HCT116 (cell line): ENCODE data around the gene SOCS3. TPM values are rescaled to one million over a fixed set of nuclear protein-coding genes. Genes with fewer than 3 reads are reported as not detected.

ENCODE experiments used
- ATAC-seq: fragments of 200-7000 bp; cut with Tn5 transposase; 2 replicates; pipeline ENCODE4 v1.9.1; 2020; ENCODE audit warnings: mild to moderate bottlenecking, moderate library complexity
- BruUV-seq: library from RNA; stranded (reverse); fragments of 400-500 nt; replicated peaks from 2 replicates; lab custom pipeline; 2021; lab: Mats Ljungman, UMichigan
- CTCF ChIA-PET: fragments of 300-600 bp; sonication (Branson Sonifier 250); formaldehyde crosslinking; loops from one replicate; lab custom pipeline; 2021; ENCODE audit warnings: antibody characterized with exemption; lab: Charles Lee
- POLR2A ChIA-PET: fragments of 300-600, 350-600 bp; sonication (Branson Sonifier 250); formaldehyde crosslinking; loops from one replicate; lab custom pipeline; 2021; ENCODE audit warnings: antibody characterized with exemption; lab: Charles Lee
- RAD21 ChIA-PET, 2 experiments: fragments of 300-600 bp; sonication (Branson Sonifier 250); formaldehyde crosslinking; loops; one replicate each; lab custom pipeline; 2023; ENCODE audit warnings: low total read pairs in 2 of 2; ENCODE audit not compliant: uncharacterized antibody in 2 of 2, unreplicated experiment in 2 of 2, low non-redundant PET in 1 of 2; lab: Charles Lee
- DNase-seq: peaks from one replicate; pipeline ENCODE4 v3.0.0-alpha.2; 2010; ENCODE audit warnings: low read depth, low spot score
- H2AFZ ChIP-seq: fragments of 200-600 bp; shearing (Covaris generic), sonication (generic); 2 replicates; pipeline ENCODE4 v1.6.1; 2017; ENCODE audit warnings: low read depth, mixed run types, mixed read lengths, antibody characterized with exemption, low read length; ENCODE audit not compliant: poor library complexity, severe bottlenecking
- H3K27ac ChIP-seq: 2 replicates; pipeline ENCODE4 v1.5.1; 2012; ENCODE audit warnings: low read depth, low read length
- H3K27me3 ChIP-seq: fragments of 200-600 bp; sonication (generic); 2 replicates; pipeline ENCODE4 v1.6.1; 2016; ENCODE audit warnings: mixed run types, low read length, mixed read lengths; ENCODE audit not compliant: insufficient read depth
- H3K36me3 ChIP-seq, 2 experiments: fragments of 200-500 bp in 1 of 2; fragments of 200-600 bp in 1 of 2; sonication (Bioruptor generic) in 1 of 2; sonication (generic) in 1 of 2; 2 replicates each; pipeline versions ENCODE4 v1.5.1 to v1.6.1; 2014 to 2016; ENCODE audit warnings: low read length in 2 of 2, inconsistent platforms in 1 of 2, mixed read lengths in 1 of 2, mixed run types in 1 of 2; ENCODE audit not compliant: insufficient read depth in 2 of 2, control insufficient read depth in 1 of 2
- H3K4me1 ChIP-seq, 2 experiments: fragments of 200-600 bp in 1 of 2; sonication (generic) in 1 of 2; 2 replicates each; pipeline versions ENCODE4 v1.5.1 to v1.6.1; 2012 to 2017; ENCODE audit warnings: low read length in 2 of 2, inconsistent platforms in 1 of 2, mild to moderate bottlenecking in 1 of 2, mixed read lengths in 1 of 2, mixed run types in 1 of 2, moderate library complexity in 1 of 2; ENCODE audit not compliant: insufficient read depth in 2 of 2, control insufficient read depth in 1 of 2
- H3K4me2 ChIP-seq: fragments of 200-600 bp; sonication (generic); 2 replicates; pipeline ENCODE4 v1.6.1; 2017; ENCODE audit warnings: mixed run types, low read length, mixed read lengths
- H3K4me3 ChIP-seq, 2 experiments: fragments of 200-600 bp in 1 of 2; sonication (generic) in 1 of 2; replicated peaks in 1 of 2; 2 replicates each; pipeline ENCODE4 v1.5.1; 2011 to 2016; ENCODE audit warnings: low read length in 2 of 2, control low read depth in 1 of 2, low read depth in 1 of 2, mild to moderate bottlenecking in 1 of 2, mixed read lengths in 1 of 2, mixed run types in 1 of 2
- H3K79me2 ChIP-seq: fragments of 200-600 bp; sonication (generic); 2 replicates; pipeline ENCODE4 v1.6.1; 2017; ENCODE audit warnings: mild to moderate bottlenecking, mixed run types, low read length, moderate library complexity, mixed read lengths; ENCODE audit not compliant: insufficient read depth
- H3K9ac ChIP-seq: fragments of 200-600 bp; sonication (generic); 2 replicates; pipeline ENCODE4 v1.6.1; 2016; ENCODE audit warnings: low read length, mixed read lengths
- H3K9me2 ChIP-seq: fragments of 200-600 bp; sonication (generic), shearing (Covaris generic); 2 replicates; pipeline ENCODE4 v1.6.1; 2017; ENCODE audit warnings: mixed run types, mild to moderate bottlenecking, moderate library complexity; ENCODE audit not compliant: insufficient read depth
- H3K9me3 ChIP-seq, 2 experiments: fragments of 200-500 bp in 1 of 2; fragments of 200-600 bp in 1 of 2; sonication (Bioruptor generic) in 1 of 2; sonication (generic) in 1 of 2; 2 replicates each; pipeline ENCODE4 v1.6.1; 2014 to 2017; ENCODE audit warnings: low read length in 2 of 2, mixed read lengths in 2 of 2, inconsistent platforms in 1 of 2, low read depth in 1 of 2, mild to moderate bottlenecking in 1 of 2, mixed run types in 1 of 2, moderate library complexity in 1 of 2; ENCODE audit not compliant: control insufficient read depth in 1 of 2, insufficient read depth in 1 of 2
- H4K20me1 ChIP-seq: fragments of 200-600 bp; sonication (generic), shearing (Covaris generic); 2 replicates; pipeline ENCODE4 v1.6.1; 2017; ENCODE audit warnings: mixed run types, mild to moderate bottlenecking, moderate library complexity; ENCODE audit not compliant: insufficient read depth
- CBX3 ChIP-seq: IDR thresholded peaks from 2 replicates; pipeline ENCODE4 v1.6.1; 2012; ENCODE audit warnings: low read depth
- CEBPB ChIP-seq: IDR thresholded peaks from 2 replicates; pipeline ENCODE4 v1.6.1; 2012; ENCODE audit warnings: low read depth
- EGR1 ChIP-seq: IDR thresholded peaks from 2 replicates; pipeline ENCODE4 v1.6.1; 2012; ENCODE audit warnings: low read depth
- ELF1 ChIP-seq: IDR thresholded peaks from 2 replicates; pipeline ENCODE4 v1.6.1; 2012; ENCODE audit warnings: low read depth, borderline replicate concordance
- EZH2 ChIP-seq: fragments of 200-600 bp; sonication (generic); IDR thresholded peaks from 2 replicates; pipeline ENCODE4 v1.6.1; 2017; ENCODE audit warnings: antibody characterized with exemption, mixed run types
- FOSL1 ChIP-seq: IDR thresholded peaks from 2 replicates; pipeline ENCODE4 v1.6.1; 2012; ENCODE audit warnings: low read depth
- JUND ChIP-seq: IDR thresholded peaks from 2 replicates; pipeline ENCODE4 v1.6.1; 2012
- POLR2A ChIP-seq: IDR thresholded peaks from 2 replicates; pipeline ENCODE4 v1.7.0; 2011; ENCODE audit warnings: borderline replicate concordance; ENCODE audit not compliant: insufficient read depth, insufficient read length; ENCODE audit errors: extremely low read depth
- SP1 ChIP-seq: IDR thresholded peaks from 2 replicates; pipeline ENCODE4 v1.6.1; 2012; ENCODE audit warnings: low read depth
- SRF ChIP-seq: IDR thresholded peaks from 2 replicates; pipeline ENCODE4 v1.6.1; 2012; ENCODE audit warnings: low read depth
- YY1 ChIP-seq: IDR thresholded peaks from 2 replicates; pipeline ENCODE4 v1.6.1; 2011; ENCODE audit warnings: low read length, low read depth, moderate library complexity, mild to moderate bottlenecking; ENCODE audit not compliant: insufficient replicate concordance; ENCODE audit errors: extremely low read depth
- ZFX ChIP-seq: fragments of 450-650 bp; IDR thresholded peaks from 2 replicates; pipeline ENCODE4 v1.6.1; 2017
- intact Hi-C: fragments of 100-400 bp; cut with micrococcal nuclease; formaldehyde crosslinking; loops from 2 replicates; pipeline ENCODE4 v1.10.0; 2022
- total RNA-seq: library from RNA; stranded (reverse); gene quantifications from one replicate; pipeline ENCODE4 v1.2.1, GENCODE V29; 2021; ENCODE audit not compliant: unreplicated experiment
- TF ChIP-seq, protein P1 (sequence below): IDR thresholded peaks from 2 replicates; pipeline ENCODE4 v1.6.1; 2012
- TF ChIP-seq, protein P2 (sequence below), 3 experiments: fragments of 200-600 bp in 1 of 3; sonication (generic) in 1 of 3; IDR thresholded peaks in 2 of 3; conservative IDR thresholded peaks in 1 of 3; 2 replicates each; pipeline ENCODE4 v1.5.1; 2012 to 2017; ENCODE audit warnings: low read depth in 2 of 3, low read length in 2 of 3, antibody characterized with exemption in 1 of 3, borderline replicate concordance in 1 of 3, control low read depth in 1 of 3, mild to moderate bottlenecking in 1 of 3, mixed read lengths in 1 of 3, mixed run types in 1 of 3, moderate library complexity in 1 of 3; ENCODE audit not compliant: insufficient read depth in 1 of 3
- TF ChIP-seq, protein P3 (sequence below): IDR thresholded peaks from 2 replicates; pipeline ENCODE4 v1.6.1; 2012; ENCODE audit warnings: low read depth

Gene SOCS3
- total RNA-seq, 1 experiment from 2014 or later, result 26.7 TPM

DNA sequence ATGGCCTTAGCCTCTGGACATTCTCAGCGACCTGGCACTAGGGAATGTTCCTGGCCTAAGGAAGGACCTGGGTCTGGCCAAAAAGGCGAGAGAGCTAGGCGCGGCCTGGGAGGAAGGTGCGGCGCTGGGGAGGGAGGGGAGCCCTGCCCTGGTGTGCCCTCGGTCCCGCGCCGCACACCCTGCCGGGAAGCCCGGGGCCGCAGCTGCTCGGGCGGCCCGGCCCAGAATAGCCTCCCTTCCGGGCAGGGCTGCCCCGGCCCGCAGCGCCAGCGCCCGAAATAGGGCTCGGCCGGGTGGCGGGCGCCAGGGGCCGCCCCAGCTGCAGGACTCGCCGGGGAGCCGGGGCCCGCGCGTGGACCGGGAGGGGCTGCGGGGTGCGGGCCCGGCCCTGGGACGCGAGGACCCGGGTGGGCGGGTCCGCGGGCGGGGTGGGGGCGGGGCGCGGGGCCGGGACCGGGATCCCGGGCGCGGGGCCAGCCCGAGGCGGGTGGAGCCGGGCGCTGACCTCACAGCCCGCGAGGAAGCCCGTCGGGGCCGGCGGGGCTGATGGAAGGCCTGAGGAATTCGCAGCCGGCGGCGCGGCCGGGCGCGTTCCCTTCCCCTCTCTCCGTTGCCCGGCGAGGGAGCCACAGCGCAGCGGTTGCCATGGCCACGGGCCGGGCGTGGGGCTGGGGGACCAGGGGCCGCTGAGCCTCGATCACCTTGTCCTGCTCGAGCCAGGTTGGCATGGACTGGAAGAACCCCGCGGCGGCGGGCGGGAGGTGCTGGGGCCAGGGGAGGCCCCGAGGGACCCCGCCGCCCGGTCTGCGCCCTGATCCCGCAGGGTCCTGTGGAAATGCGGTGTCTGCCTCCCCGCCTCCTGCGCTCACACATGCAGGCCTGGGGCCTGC, 18.1 kb downstream of the SOCS3 start (continued):
- TF ChIP-seq, protein P1, sequence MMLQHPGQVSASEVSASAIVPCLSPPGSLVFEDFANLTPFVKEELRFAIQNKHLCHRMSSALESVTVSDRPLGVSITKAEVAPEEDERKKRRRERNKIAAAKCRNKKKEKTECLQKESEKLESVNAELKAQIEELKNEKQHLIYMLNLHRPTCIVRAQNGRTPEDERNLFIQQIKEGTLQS, result no peak
- TF ChIP-seq JUND (no peak), POLR2A (no peak), SRF (no peak), ELF1 (no peak), EGR1 (no peak), ZFX (peak; percentile 75; the same call in 1 of the 2 replicates)

DNA sequence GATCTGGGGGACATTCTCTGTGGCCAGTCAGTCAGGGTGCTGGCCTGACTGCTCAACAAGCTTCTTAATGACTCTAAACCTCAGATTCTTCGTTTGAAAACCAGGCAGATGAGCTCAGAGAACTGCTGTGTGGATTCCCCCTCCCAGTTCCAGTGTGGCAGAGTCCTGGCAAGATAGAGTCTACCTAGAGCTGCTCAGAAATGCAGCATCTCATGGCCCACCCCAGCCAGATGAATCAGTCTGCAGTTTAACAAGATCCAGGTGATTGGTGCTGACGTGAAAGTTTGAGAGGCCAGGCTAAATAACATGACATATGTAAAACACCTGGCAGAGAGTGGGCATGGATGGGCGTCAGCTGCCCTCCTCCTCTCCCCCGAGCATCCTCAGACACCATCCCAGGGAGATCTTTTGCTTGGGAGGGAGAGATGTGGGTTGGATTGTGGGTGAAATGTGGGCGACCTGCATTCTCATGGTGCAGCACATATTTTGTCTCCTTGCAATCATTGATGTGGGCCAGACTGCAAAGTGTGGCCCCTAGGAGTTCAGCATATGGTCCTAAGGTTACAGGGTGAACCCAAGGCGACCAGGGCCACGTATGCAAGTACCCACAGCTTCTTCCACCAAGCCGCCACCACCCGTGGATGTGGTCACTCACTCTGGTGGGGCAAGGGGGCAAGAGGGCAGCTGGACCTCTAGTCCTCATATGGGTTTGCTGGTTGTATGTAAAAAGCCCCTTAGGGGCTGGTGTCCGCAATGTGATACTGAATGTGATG, 19.5 kb downstream of the SOCS3 start:
- no peaks in the 10 kb centered on the region for H3K9me3 ChIP-seq
- no peak overlapping the region for H2AFZ ChIP-seq
- H3K9ac ChIP-seq, result peak overlapping the region; percentile 3
- H3K9me2 ChIP-seq, result no peaks in the 10 kb centered on the region
- H3K4me2 ChIP-seq, result peak overlapping the region; percentile 59; the same call in 1 of the 2 replicates
- CTCF ChIA-PET, result interaction anchor here (0.8 to 1.6 kb wide), 6 partner anchors 10 to 90 kb away, joined by 3 to 5 read pairs (median 4); no protein-coding TSS in a partner anchor
- ATAC-seq, result no peak
- no peaks in the 10 kb centered on the region for H4K20me1 ChIP-seq
- no peak for DNase-seq
- POLR2A ChIA-PET, result interaction anchor here (1.1 to 2.2 kb wide), 3 partner anchors 8 to 20 kb away, joined by 4 to 8 read pairs (median 6); partner anchors contain the start of gene SOCS3
- RAD21 ChIA-PET, result interaction anchor here in 1 of 2 experiments (0.6 to 1.1 kb wide), 2 partner anchors 11 to 255 kb away, joined by 3 to 4 read pairs; no protein-coding TSS in a partner anchor
- BruUV-seq, result no TSS peak
- no peaks in the 10 kb centered on the region for H3K36me3 ChIP-seq
- intact Hi-C loops, result no loop called here
- no peaks in the 10 kb centered on the region for H3K79me2 ChIP-seq
- H3K27ac ChIP-seq, result peak overlapping the region; percentile 98; the same call in 1 of the 2 replicates
- no peak overlapping the region for H3K4me3 ChIP-seq
- TF ChIP-seq CBX3 (no peak), SP1 (no peak), EZH2 (no peak), ZFX (no peak), POLR2A (no peak), YY1 (no peak), CEBPB (no peak), FOSL1 (no peak)
- TF ChIP-seq, protein P2, sequence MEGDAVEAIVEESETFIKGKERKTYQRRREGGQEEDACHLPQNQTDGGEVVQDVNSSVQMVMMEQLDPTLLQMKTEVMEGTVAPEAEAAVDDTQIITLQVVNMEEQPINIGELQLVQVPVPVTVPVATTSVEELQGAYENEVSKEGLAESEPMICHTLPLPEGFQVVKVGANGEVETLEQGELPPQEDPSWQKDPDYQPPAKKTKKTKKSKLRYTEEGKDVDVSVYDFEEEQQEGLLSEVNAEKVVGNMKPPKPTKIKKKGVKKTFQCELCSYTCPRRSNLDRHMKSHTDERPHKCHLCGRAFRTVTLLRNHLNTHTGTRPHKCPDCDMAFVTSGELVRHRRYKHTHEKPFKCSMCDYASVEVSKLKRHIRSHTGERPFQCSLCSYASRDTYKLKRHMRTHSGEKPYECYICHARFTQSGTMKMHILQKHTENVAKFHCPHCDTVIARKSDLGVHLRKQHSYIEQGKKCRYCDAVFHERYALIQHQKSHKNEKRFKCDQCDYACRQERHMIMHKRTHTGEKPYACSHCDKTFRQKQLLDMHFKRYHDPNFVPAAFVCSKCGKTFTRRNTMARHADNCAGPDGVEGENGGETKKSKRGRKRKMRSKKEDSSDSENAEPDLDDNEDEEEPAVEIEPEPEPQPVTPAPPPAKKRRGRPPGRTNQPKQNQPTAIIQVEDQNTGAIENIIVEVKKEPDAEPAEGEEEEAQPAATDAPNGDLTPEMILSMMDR (IDR thresholded peaks at IDR 0.05 in 2 of 3, conservative IDR thresholded peaks at IDR 0.05 in 1 of 3; ENCODE audit: borderline replicate concordance in 1 of 3, insufficient read depth in 1 of 3, low read depth in 2 of 3, low read length in 2 of 3), result no peak
- TF ChIP-seq, protein P3, sequence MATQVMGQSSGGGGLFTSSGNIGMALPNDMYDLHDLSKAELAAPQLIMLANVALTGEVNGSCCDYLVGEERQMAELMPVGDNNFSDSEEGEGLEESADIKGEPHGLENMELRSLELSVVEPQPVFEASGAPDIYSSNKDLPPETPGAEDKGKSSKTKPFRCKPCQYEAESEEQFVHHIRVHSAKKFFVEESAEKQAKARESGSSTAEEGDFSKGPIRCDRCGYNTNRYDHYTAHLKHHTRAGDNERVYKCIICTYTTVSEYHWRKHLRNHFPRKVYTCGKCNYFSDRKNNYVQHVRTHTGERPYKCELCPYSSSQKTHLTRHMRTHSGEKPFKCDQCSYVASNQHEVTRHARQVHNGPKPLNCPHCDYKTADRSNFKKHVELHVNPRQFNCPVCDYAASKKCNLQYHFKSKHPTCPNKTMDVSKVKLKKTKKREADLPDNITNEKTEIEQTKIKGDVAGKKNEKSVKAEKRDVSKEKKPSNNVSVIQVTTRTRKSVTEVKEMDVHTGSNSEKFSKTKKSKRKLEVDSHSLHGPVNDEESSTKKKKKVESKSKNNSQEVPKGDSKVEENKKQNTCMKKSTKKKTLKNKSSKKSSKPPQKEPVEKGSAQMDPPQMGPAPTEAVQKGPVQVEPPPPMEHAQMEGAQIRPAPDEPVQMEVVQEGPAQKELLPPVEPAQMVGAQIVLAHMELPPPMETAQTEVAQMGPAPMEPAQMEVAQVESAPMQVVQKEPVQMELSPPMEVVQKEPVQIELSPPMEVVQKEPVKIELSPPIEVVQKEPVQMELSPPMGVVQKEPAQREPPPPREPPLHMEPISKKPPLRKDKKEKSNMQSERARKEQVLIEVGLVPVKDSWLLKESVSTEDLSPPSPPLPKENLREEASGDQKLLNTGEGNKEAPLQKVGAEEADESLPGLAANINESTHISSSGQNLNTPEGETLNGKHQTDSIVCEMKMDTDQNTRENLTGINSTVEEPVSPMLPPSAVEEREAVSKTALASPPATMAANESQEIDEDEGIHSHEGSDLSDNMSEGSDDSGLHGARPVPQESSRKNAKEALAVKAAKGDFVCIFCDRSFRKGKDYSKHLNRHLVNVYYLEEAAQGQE, result no peak
- peaks cover 59 to 90% of the 10 kb centered on the region in 2 experiments for H3K4me1 ChIP-seq
- H3K27me3 ChIP-seq, result no peaks in the 10 kb centered on the region
